ENCODE results near the gene TRIM48.
"Not testable (repeated sequence)": the region's sequence is repeated elsewhere in the genome, so short reads cannot be mapped to it uniquely, and the experiment has no call there.

TRIM48 gene, protein sequence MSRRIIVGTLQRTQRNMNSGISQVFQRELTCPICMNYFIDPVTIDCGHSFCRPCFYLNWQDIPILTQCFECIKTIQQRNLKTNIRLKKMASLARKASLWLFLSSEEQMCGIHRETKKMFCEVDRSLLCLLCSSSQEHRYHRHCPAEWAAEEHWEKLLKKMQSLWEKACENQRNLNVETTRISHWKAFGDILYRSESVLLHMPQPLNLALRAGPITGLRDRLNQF

DNA sequence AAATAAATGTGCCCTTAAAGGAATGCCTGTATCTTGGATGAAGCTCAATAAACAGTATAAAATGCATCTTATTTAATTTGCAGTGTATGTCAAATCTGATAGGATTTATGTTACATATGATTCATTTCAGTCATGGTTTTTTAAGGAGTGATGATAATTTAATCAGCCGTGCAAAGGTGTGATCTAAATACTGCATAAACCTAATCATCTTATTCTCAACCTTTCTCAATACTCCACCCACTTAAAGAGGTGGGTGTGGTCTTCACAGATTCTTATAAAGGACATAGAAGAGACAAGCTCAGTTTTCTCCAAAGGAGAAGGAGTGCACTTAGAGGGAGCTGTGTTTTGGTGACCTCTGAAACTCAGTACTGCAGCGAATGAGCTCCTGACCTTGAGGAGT is at the start of gene TRIM48:
TSS of gene TRIM48 (plus strand) at position 301 of the 400 bp plus-strand sequence. CDS start 113 bp downstream, outside the sequence.
- H3K36me3 Mint-ChIP-seq, H3K4me1 Mint-ChIP-seq, CTCF ChIA-PET, DNase-seq, H3K27ac Mint-ChIP-seq, H3K4me3 Mint-ChIP-seq, H3K27me3 Mint-ChIP-seq: not testable (repeated sequence)
- H3K9me3 Mint-ChIP-seq: peaks cover 12% of the 10 kb centered on the region

DNA sequence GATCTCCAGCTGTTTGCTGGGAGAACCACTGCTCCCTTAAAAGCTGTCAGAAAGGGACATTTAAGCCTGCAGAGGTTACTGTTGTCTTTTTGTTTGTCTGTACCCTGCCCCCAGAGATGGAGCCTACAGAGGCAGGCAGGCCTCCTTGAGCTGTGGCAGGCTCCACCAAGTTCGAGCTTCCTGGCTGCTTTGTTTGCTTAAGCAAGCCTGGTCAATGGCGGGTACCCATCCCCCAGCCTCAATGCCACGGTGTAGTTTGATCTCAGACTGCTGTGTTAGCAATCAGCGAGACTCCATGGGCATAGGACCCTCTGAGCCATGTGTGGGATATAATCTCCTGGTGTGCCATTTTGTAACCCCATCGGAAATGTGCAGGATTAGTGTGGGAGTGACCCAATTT is 23.6 kb upstream of the TRIM48 start:
- H3K36me3 Mint-ChIP-seq, H3K27me3 Mint-ChIP-seq, H3K4me1 Mint-ChIP-seq, DNase-seq, H3K4me3 Mint-ChIP-seq, CTCF ChIA-PET, H3K27ac Mint-ChIP-seq: not testable (repeated sequence)
- H3K9me3 Mint-ChIP-seq: peaks cover 30% of the 10 kb centered on the region

DNA sequence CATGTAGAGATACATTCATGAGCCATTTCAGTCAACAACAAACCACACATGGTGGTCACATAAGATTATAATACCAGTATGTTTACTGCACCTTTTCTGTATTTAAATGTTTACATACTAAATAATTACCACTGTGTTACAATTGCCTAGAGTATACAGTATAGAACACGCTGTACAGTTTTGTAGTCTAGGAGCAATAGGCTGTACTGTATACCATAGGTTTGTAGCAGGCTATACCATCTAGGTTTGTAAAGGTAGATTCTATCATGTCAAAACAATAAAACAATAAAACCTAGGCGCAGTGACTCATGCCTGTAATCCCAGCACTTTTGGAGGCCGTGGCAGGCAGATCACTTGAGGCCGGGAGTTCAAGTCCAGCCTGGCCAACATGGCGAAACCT is 1.1 kb downstream of the TRIM48 start:
- H3K27ac Mint-ChIP-seq: no peak overlapping the region
- peaks cover 14% of the 10 kb centered on the region for H3K9me3 Mint-ChIP-seq
- no peaks in the 10 kb centered on the region for H3K4me1 Mint-ChIP-seq
- H3K4me3 Mint-ChIP-seq: no peak overlapping the region
- CTCF ChIA-PET: no interaction called here
- no peak for DNase-seq
- H3K36me3 Mint-ChIP-seq: no peaks in the 10 kb centered on the region
- H3K27me3 Mint-ChIP-seq: no peaks in the 10 kb centered on the region

All from activated naive CD4-positive, alpha-beta T cell treated with anti-CD3 and anti-CD28 coated beads, Interleukin-2, amount 10 ng/mL, durations not matched to agents 7 days and 5 days (primary cell).